SH-SY5Y (cell line): Measurements from ENCODE around the gene MGAT1.

ENCODE experiments used
- GATA2 ChIP-seq: IDR thresholded peaks from 2 replicates; pipeline ENCODE4 v1.6.1; 2011; ENCODE audit warnings: mild to moderate bottlenecking, low read depth, low read length
- GATA3 ChIP-seq: IDR thresholded peaks from 2 replicates; pipeline ENCODE4 v1.6.1; 2011; ENCODE audit warnings: low read depth, mild to moderate bottlenecking, low read length, moderate library complexity

Gene MGAT1

GRCh38 chr5:180802325-180803180 lies at the start of gene MGAT1:
Gene MGAT1 (minus strand): TSS chr5:180802806. CDS start chr5:180792971, 9,835 bp downstream.
- TF ChIP-seq GATA2 (no peak), GATA3 (no peak)

GRCh38 chr5:180850434-180851078 lies 48.0 kb upstream of the MGAT1 start:
- no peak for TF ChIP-seq GATA3
- TF ChIP-seq GATA2 = no peak

- TF ChIP-seq GATA2 = no peak
- TF ChIP-seq GATA3 = no peak
Observed at GRCh38 chr5:180849827-180850226, 47.2 kb upstream of the MGAT1 start.

- no peak for TF ChIP-seq GATA2
- TF ChIP-seq GATA3 = no peak
Observed at GRCh38 chr5:180848878-180849277, 46.3 kb upstream of the MGAT1 start.

GRCh38 chr5:180848265-180848664 lies 45.7 kb upstream of the MGAT1 start:
- TF ChIP-seq GATA3 (no peak), GATA2 (no peak)

- no peak for TF ChIP-seq GATA2
- no peak for TF ChIP-seq GATA3
Observed at GRCh38 chr5:180847026-180847425, 44.4 kb upstream of the MGAT1 start.

- no peak for TF ChIP-seq GATA3
- TF ChIP-seq GATA2 = no peak
Observed at GRCh38 chr5:180844858-180845257, 42.3 kb upstream of the MGAT1 start.

GRCh38 chr5:180844432-180844831 lies 41.8 kb upstream of the MGAT1 start:
- TF ChIP-seq GATA3 (no peak), GATA2 (no peak)

- TF ChIP-seq GATA2 (no peak), GATA3 (no peak)
Observed at GRCh38 chr5:180839935-180840334, 37.3 kb upstream of the MGAT1 start.

GRCh38 chr5:180839227-180839626 lies 36.6 kb upstream of the MGAT1 start:
- TF ChIP-seq GATA2 = no peak
- no peak for TF ChIP-seq GATA3

- TF ChIP-seq GATA2 (no peak), GATA3 (no peak)
Observed at GRCh38 chr5:180837478-180837877, 34.9 kb upstream of the MGAT1 start.

GRCh38 chr5:180832638-180833068 lies 30.0 kb upstream of the MGAT1 start:
- TF ChIP-seq GATA3 (no peak), GATA2 (no peak)

GRCh38 chr5:180831139-180832093 lies 28.8 kb upstream of the MGAT1 start:
- no peak for TF ChIP-seq GATA3
- no peak for TF ChIP-seq GATA2
